Testis (tissue), 3 donors: ENCODE data around the gene RPTOR. TPM values are rescaled to one million over a fixed set of nuclear protein-coding genes. Genes with fewer than 3 reads are reported as not detected.

ENCODE experiments used
- DNase-seq: peaks from one replicate; pipeline ENCODE4 v3.0.0-alpha.2; 2019
- H3K27ac ChIP-seq, 2 donors: fragments of 200-600 bp; sonication (generic); one replicate each; pipeline ENCODE4 v1.5.1; 2019
- H3K27me3 ChIP-seq: fragments of 200-600 bp; sonication (generic); one replicate; pipeline ENCODE4 v1.5.1; 2019
- H3K36me3 ChIP-seq: fragments of 200-600 bp; sonication (generic); one replicate; pipeline ENCODE4 v1.5.1; 2017; ENCODE audit warnings: low read depth; ENCODE audit errors: missing control alignments
- H3K4me1 ChIP-seq: fragments of 200-600 bp; sonication (generic); one replicate; pipeline ENCODE4 v1.5.1; 2019
- H3K4me3 ChIP-seq, 2 donors: fragments of 200-600 bp; sonication (generic); one replicate each; pipeline ENCODE4 v1.5.1; 2017 to 2019
- H3K9me3 ChIP-seq: fragments of 200-600 bp; sonication (generic); one replicate; pipeline ENCODE4 v1.5.1; 2017
- CTCF ChIP-seq, 3 experiments: fragments of 450-650 bp in 2 of 3; fragments of 200-600 bp in 1 of 3; sonication (generic) in 1 of 3; IDR thresholded peaks; one replicate each; pipeline ENCODE4 v1.5.1; 2016 to 2019; ENCODE audit warnings: antibody characterized with exemption in 3 of 3, mild to moderate bottlenecking in 2 of 3, moderate library complexity in 1 of 3
- POLR2A ChIP-seq: fragments of 450-650 bp; IDR thresholded peaks from one replicate; pipeline ENCODE4 v1.6.1; 2017; ENCODE audit warnings: antibody characterized with exemption, mild to moderate bottlenecking, moderate library complexity
- WGBS, 2 donors: methylation state at CpG; one replicate each; pipeline ENCODE4 v1.1.5; 2018; 5-methylcytosine and 5-hydroxymethylcytosine counted together
- intact Hi-C: fragments of 100-400 bp; cut with DNase I; formaldehyde crosslinking; loops from one replicate; pipeline ENCODE4 v1.15.1; 2023; ENCODE audit warnings: low total_unique reads
- polyA plus RNA-seq: library from polyadenylated mRNA; stranded (reverse); fragments of 350-450 nt; fragmentation: Illumina TruSeq; extraction: RNeasy Lipid Tissue Mini Kit (QIAGEN cat#74804); gene quantifications from one replicate; pipeline ENCODE4 v1.2.3, GENCODE V29; 2014; ENCODE audit warnings: low read depth, low replicate concordance; ENCODE audit not compliant: insufficient read depth
- total RNA-seq, 2 donors: library from RNA; depleted of rRNA; stranded (reverse); fragments of >200 nt; gene quantifications; one replicate each; pipeline ENCODE4 v1.2.3, GENCODE V29; 2016

Gene RPTOR
- total and polyA plus RNA-seq, 3 donors from 2014 or later, result 21.8 to 68.3 (median 56.6) TPM

GRCh38 chr17:80996422-80997305 lies 452.0 kb downstream of the RPTOR start:
- H3K4me1 ChIP-seq, result no peaks in the 10 kb centered on the region
- TF ChIP-seq POLR2A (no peak), CTCF (IDR thresholded peaks at IDR 0.05) (no peak)
- H3K27ac ChIP-seq, result no peak overlapping the region
- H3K4me3 ChIP-seq, result no peak overlapping the region
- 94 to 95% methylated on average over 16 to 25 of the region's 25 CpGs for WGBS, 2 donors
- intact Hi-C loops, result no loop called here
- H3K36me3 ChIP-seq, result no peaks in the 10 kb centered on the region
- no peaks in the 10 kb centered on the region for H3K9me3 ChIP-seq
- H3K27me3 ChIP-seq, result no peaks in the 10 kb centered on the region
- DNase-seq, result no peak

GRCh38 chr17:80997424-80998117 lies 452.9 kb downstream of the RPTOR start:
- Histone ChIP-seq H3K27ac (no peak overlapping the region), H3K27me3 (no peaks in the 10 kb centered on the region), H3K9me3 (no peaks in the 10 kb centered on the region), H3K36me3 (no peaks in the 10 kb centered on the region), H3K4me3 (no peak overlapping the region), H3K4me1 (peaks cover 3% of the 10 kb centered on the region)
- TF ChIP-seq POLR2A (no peak), CTCF (IDR thresholded peaks at IDR 0.05) (no peak)
- no peak for DNase-seq
- intact Hi-C loops, result no loop called here
- WGBS, 2 donors, result 93 to 96% methylated on average over 27 to 32 of the region's 32 CpGs

- DNase-seq, result no peak
- Histone ChIP-seq H3K4me1 (peaks cover 4% of the 10 kb centered on the region), H3K27me3 (no peaks in the 10 kb centered on the region), H3K27ac (no peak overlapping the region), H3K9me3 (no peaks in the 10 kb centered on the region), H3K36me3 (no peaks in the 10 kb centered on the region), H3K4me3 (no peak overlapping the region)
- 93 to 95% methylated on average over 18 to 19 of the region's 19 CpGs for WGBS, 2 donors
- intact Hi-C loops, result no loop called here
- no peak for TF ChIP-seq POLR2A
- no peak for TF ChIP-seq CTCF (IDR thresholded peaks at IDR 0.05)
Observed at GRCh38 chr17:80998118-80998747, 453.6 kb downstream of the RPTOR start.

GRCh38 chr17:80998748-80999535 lies 454.3 kb downstream of the RPTOR start:
- Histone ChIP-seq H3K9me3 (no peaks in the 10 kb centered on the region), H3K27me3 (no peaks in the 10 kb centered on the region), H3K4me1 (peaks cover 8% of the 10 kb centered on the region), H3K27ac (no peak overlapping the region), H3K4me3 (no peak overlapping the region), H3K36me3 (no peaks in the 10 kb centered on the region)
- intact Hi-C loops, result no loop called here
- 91 to 94% methylated on average over 13 to 39 of the region's 39 CpGs for WGBS, 2 donors
- TF ChIP-seq POLR2A (no peak), CTCF (IDR thresholded peaks at IDR 0.05) (no peak)
- no peak for DNase-seq
